Lower lobe of right lung (tissue), 2 donors: ENCODE results near the gene PILRB. TPM values are rescaled to one million over a fixed set of nuclear protein-coding genes. Genes with fewer than 3 reads are reported as not detected.
"Not testable (repeated sequence)": the region's sequence is repeated elsewhere in the genome, so short reads cannot be mapped to it uniquely, and the experiment has no call there.

Source experiments
- ATAC-seq, 2 donors: fragments of 200-7000 bp; cut with Tn5 transposase; one replicate each; pipeline ENCODE4 v1.9.1; 2020 to 2022; ENCODE audit warnings: mild to moderate bottlenecking in 2 of 2, moderate library complexity in 2 of 2
- DNase-seq: peaks from one replicate; pipeline ENCODE4 v3.0.0-alpha.2; 2020
- H3K27ac ChIP-seq: fragments of 200-600 bp; one replicate; pipeline ENCODE4 v1.8.0; 2022
- H3K27me3 ChIP-seq: fragments of 200-600 bp; one replicate; pipeline ENCODE4 v1.8.0; 2022; ENCODE audit warnings: low read depth
- H3K36me3 ChIP-seq: fragments of 200-600 bp; one replicate; pipeline ENCODE4 v1.8.0; 2022; ENCODE audit warnings: mild to moderate bottlenecking
- H3K4me1 ChIP-seq: fragments of 200-600 bp; one replicate; pipeline ENCODE4 v1.8.0; 2022
- H3K4me3 ChIP-seq: fragments of 200-600 bp; one replicate; pipeline ENCODE4 v1.8.0; 2022; ENCODE audit warnings: mild to moderate bottlenecking
- H3K9me3 ChIP-seq: fragments of 200-600 bp; one replicate; pipeline ENCODE4 v1.8.0; 2022
- CTCF ChIP-seq: fragments of 200-600 bp; IDR thresholded peaks from one replicate; pipeline ENCODE4 v1.8.0; 2022; ENCODE audit warnings: antibody characterized with exemption, mild to moderate bottlenecking
- intact Hi-C: fragments of 100-400 bp; cut with DNase I; formaldehyde crosslinking; loops from one replicate; pipeline ENCODE4 v1.11.0; 2022
- long read RNA-seq: library from polyadenylated mRNA; unstranded; transcript quantifications from one replicate; pipeline ENCODE4 v2.0.0, GENCODE V29; 2021
- total RNA-seq: library from RNA; stranded (reverse); fragmentation: NEBNext Ultra II Directional; extraction: Animal tissue kit (Norgen Biotek cat#: 25700); gene quantifications from one replicate; pipeline ENCODE4 v1.2.1, GENCODE V29; 2021
- donor health status: DM: no; HTN: yes; CAD: no; lungs with severe emphysema.

The PILRB gene
- total RNA-seq, result 35.9 TPM
- long read RNA-seq, partial matches to known transcripts, result 2 of 17 reads
- long read RNA-seq, other reads (novel, unspliced or antisense), result 15 of 17 reads

DNA sequence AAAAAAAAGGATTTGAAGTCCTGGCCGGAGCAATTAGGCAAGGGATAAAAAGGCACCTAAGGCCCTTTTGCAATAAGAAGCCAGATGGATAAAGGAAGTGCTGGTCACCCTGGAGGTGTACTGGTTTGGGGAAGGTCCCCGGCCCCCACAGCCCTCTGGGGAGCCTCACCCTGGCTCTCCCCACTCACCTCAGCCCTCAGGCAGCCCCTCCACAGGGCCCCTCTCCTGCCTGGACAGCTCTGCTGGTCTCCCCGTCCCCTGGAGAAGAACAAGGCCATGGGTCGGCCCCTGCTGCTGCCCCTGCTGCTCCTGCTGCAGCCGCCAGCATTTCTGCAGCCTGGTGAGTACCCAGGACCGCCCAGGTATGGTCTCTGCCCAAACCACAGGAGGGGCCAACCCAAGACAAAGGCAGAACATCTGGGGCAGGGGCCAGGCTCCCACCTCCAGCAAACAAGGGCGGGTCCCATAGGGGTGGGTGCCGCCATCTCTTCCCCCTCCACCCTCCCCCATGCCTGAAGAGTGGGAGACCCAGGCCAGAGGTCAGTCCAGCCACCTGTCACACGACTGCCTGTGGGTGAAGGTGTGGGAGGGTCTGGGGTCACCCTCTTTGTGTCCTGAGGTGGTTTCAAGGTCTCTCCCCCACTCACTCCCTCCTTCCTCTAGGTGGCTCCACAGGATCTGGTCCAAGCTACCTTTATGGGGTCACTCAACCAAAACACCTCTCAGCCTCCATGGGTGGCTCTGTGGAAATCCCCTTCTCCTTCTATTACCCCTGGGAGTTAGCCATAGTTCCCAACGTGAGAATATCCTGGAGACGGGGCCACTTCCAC is at the start of gene PILRB:
Gene PILRB (plus strand): TSS at position 91 of the 830 bp plus-strand sequence. CDS start 186 bp downstream, at position 277.
- ATAC-seq, result peak in 1 of 2 donors; percentile 16
- Histone ChIP-seq H3K27me3 (no peaks in the 10 kb centered on the region), H3K36me3 (peaks cover 99% of the 10 kb centered on the region), H3K27ac (no peak within 1 kb of the TSS), H3K4me1 (no peaks in the 10 kb centered on the region), H3K9me3 (no peaks in the 10 kb centered on the region), H3K4me3 (no peak within 1 kb of the TSS)
- DNase-seq, result peak; percentile 39
- no peak for TF ChIP-seq CTCF
- intact Hi-C loops, result no loop called here

GRCh38 chr7:100318329-100318728 is 39.6 kb upstream of the PILRB start:
- H3K27ac ChIP-seq, H3K36me3 ChIP-seq, intact Hi-C loops, H3K9me3 ChIP-seq, H3K27me3 ChIP-seq, ATAC-seq, H3K4me1 ChIP-seq, H3K4me3 ChIP-seq, DNase-seq: not testable (repeated sequence)

GRCh38 chr7:100321648-100322047 is 36.3 kb upstream of the PILRB start:
- intact Hi-C loops, H3K9me3 ChIP-seq, H3K4me1 ChIP-seq, DNase-seq, H3K27me3 ChIP-seq, H3K4me3 ChIP-seq, ATAC-seq, H3K27ac ChIP-seq: not testable (repeated sequence)
- peaks cover 22% of the 10 kb centered on the region for H3K36me3 ChIP-seq

- H3K4me1 ChIP-seq, H3K27me3 ChIP-seq, intact Hi-C loops, DNase-seq, ATAC-seq, H3K9me3 ChIP-seq, H3K4me3 ChIP-seq, H3K27ac ChIP-seq: not testable (repeated sequence)
- peaks cover 41% of the 10 kb centered on the region for H3K36me3 ChIP-seq
Measured at GRCh38 chr7:100324194-100324593, 33.7 kb upstream of the PILRB start.

- H3K9me3 ChIP-seq, H3K4me3 ChIP-seq, H3K27ac ChIP-seq, ATAC-seq, H3K27me3 ChIP-seq, intact Hi-C loops, H3K4me1 ChIP-seq, DNase-seq: not testable (repeated sequence)
- H3K36me3 ChIP-seq, result peaks cover 44% of the 10 kb centered on the region
Measured at GRCh38 chr7:100325671-100326070, 32.2 kb upstream of the PILRB start.

- H3K27me3 ChIP-seq, DNase-seq, intact Hi-C loops, H3K4me1 ChIP-seq, H3K4me3 ChIP-seq, H3K27ac ChIP-seq, H3K9me3 ChIP-seq, ATAC-seq: not testable (repeated sequence)
- H3K36me3 ChIP-seq, result peaks cover 47% of the 10 kb centered on the region
Measured at GRCh38 chr7:100326914-100327313, 31.0 kb upstream of the PILRB start.

- Histone ChIP-seq H3K4me1 (peaks cover 14% of the 10 kb centered on the region), H3K27ac (peak overlapping the region; percentile 94), H3K36me3 (peaks cover 28% of the 10 kb centered on the region), H3K4me3 (peak overlapping the region; percentile 68)
- H3K27me3 ChIP-seq, intact Hi-C loops, H3K9me3 ChIP-seq: not testable (repeated sequence)
- DNase-seq (peak; percentile 94), ATAC-seq (peak; percentile 99 to 100)
Measured at GRCh38 chr7:100335566-100336466, 22.1 kb upstream of the PILRB start.

GRCh38 chr7:100338083-100338696 is 19.7 kb upstream of the PILRB start:
- ATAC-seq, DNase-seq, H3K27me3 ChIP-seq: not testable (repeated sequence)

GRCh38 chr7:100341286-100341685 is 16.6 kb upstream of the PILRB start:
- ATAC-seq, H3K27me3 ChIP-seq, H3K9me3 ChIP-seq, DNase-seq, intact Hi-C loops, H3K4me3 ChIP-seq, H3K27ac ChIP-seq: not testable (repeated sequence)
- Histone ChIP-seq H3K4me1 (peaks cover 15% of the 10 kb centered on the region), H3K36me3 (peaks cover 53% of the 10 kb centered on the region)

More at GRCh38 chr7:100338083-100338696, 19.7 kb upstream of the PILRB start:
- Histone ChIP-seq H3K36me3 (peaks cover 45% of the 10 kb centered on the region), H3K4me1 (peaks cover 14% of the 10 kb centered on the region)
- H3K4me3 ChIP-seq, H3K9me3 ChIP-seq, intact Hi-C loops, H3K27ac ChIP-seq: not testable (repeated sequence)
